HepG2 (cell line): ENCODE results near the gene SERTAD1. TPM values are rescaled to one million over a fixed set of nuclear protein-coding genes. Genes with fewer than 3 reads are reported as not detected.

Experiments
- HDAC1 ChIP-seq: sonication (generic); formaldehyde crosslinking; IDR thresholded peaks from 2 replicates; pipeline ENCODE4 v1.5.1; 2020; ENCODE audit warnings: mild to moderate bottlenecking, missing genetic modification reagents
- HHEX ChIP-seq: IDR thresholded peaks from 2 replicates; pipeline ENCODE4 v1.6.1; 2016; ENCODE audit warnings: control low read depth
- HNRNPL ChIP-seq: fragments of 200-400 bp; formaldehyde crosslinking; IDR thresholded peaks from 2 replicates; pipeline ENCODE4 v1.6.1; 2017; ENCODE audit warnings: mild to moderate bottlenecking, low read depth, low read length
- KLF6 ChIP-seq: IDR thresholded peaks from 2 replicates; pipeline ENCODE4 v1.8.0; 2016; ENCODE audit warnings: missing biosample characterization, missing genetic modification reagents
- MTA3 ChIP-seq: sonication (generic); formaldehyde crosslinking; IDR thresholded peaks from 2 replicates; pipeline ENCODE4 v1.4.0; 2020; ENCODE audit warnings: missing genetic modification reagents
- NCOA5 ChIP-seq: sonication (generic); formaldehyde crosslinking; IDR thresholded peaks from 2 replicates; pipeline ENCODE4 v1.4.0; 2020; ENCODE audit warnings: missing genetic modification reagents
- RBM22 ChIP-seq: fragments of 200-400 bp; formaldehyde crosslinking; optimal IDR thresholded peaks from 2 replicates; pipeline ENCODE3; 2017; ENCODE audit warnings: mild to moderate bottlenecking, low read length, moderate library complexity
- REST ChIP-seq, 2 experiments: IDR thresholded peaks; 2 replicates each; pipeline ENCODE4 v1.6.1; 2011 to 2012; ENCODE audit warnings: low read length in 2 of 2, borderline replicate concordance in 1 of 2, low read depth in 1 of 2, mild to moderate bottlenecking in 1 of 2, moderate library complexity in 1 of 2
- SMYD3 ChIP-seq: sonication (generic); formaldehyde crosslinking; IDR thresholded peaks from 2 replicates; pipeline ENCODE4 v1.8.1; 2023; ENCODE audit warnings: mild to moderate bottlenecking, missing genetic modification reagents
- SRSF9 ChIP-seq: fragments of 200-400 bp; formaldehyde crosslinking; IDR thresholded peaks from 2 replicates; pipeline ENCODE4 v1.6.1; 2018; ENCODE audit warnings: borderline replicate concordance, mild to moderate bottlenecking, low read depth, low read length; ENCODE audit not compliant: insufficient read depth, poor library complexity, severe bottlenecking
- TEF ChIP-seq: sonication (generic); formaldehyde crosslinking; IDR thresholded peaks from 2 replicates; pipeline ENCODE4 v1.5.0; 2020; ENCODE audit warnings: missing genetic modification reagents
- TIGD3 ChIP-seq: sonication (generic); formaldehyde crosslinking; IDR thresholded peaks from 2 replicates; pipeline ENCODE4 v1.5.1; 2020; ENCODE audit warnings: mild to moderate bottlenecking, missing genetic modification reagents, borderline replicate concordance
- ZBTB39 ChIP-seq: sonication (generic); formaldehyde crosslinking; IDR thresholded peaks from 2 replicates; pipeline ENCODE4 v1.5.0; 2020; ENCODE audit warnings: missing genetic modification reagents
- ZMAT3 ChIP-seq: sonication (generic); formaldehyde crosslinking; conservative IDR thresholded peaks from 2 replicates; pipeline ENCODE4 v1.7.0; 2021; ENCODE audit warnings: missing genetic modification reagents
- ZNF281 ChIP-seq: sonication (generic); formaldehyde crosslinking; IDR thresholded peaks from 2 replicates; pipeline ENCODE4 v1.4.0; 2020; ENCODE audit warnings: missing genetic modification reagents, borderline replicate concordance
- ZNF510 ChIP-seq: sonication (generic); formaldehyde crosslinking; IDR thresholded peaks from 2 replicates; pipeline ENCODE4 v1.4.0; 2020; ENCODE audit warnings: low read depth, mild to moderate bottlenecking, missing genetic modification reagents
- ZNF569 ChIP-seq: sonication (generic); formaldehyde crosslinking; IDR thresholded peaks from 2 replicates; pipeline ENCODE4 v1.5.0; 2020; ENCODE audit warnings: mild to moderate bottlenecking, missing genetic modification reagents, moderate library complexity, borderline replicate concordance
- ZNF724P ChIP-seq: sonication (generic); formaldehyde crosslinking; IDR thresholded peaks from 2 replicates; pipeline ENCODE4 v1.8.0; 2022; ENCODE audit warnings: missing genetic modification reagents, borderline replicate concordance
- ZNF777 ChIP-seq: sonication (generic); formaldehyde crosslinking; IDR thresholded peaks from 2 replicates; pipeline ENCODE4 v1.4.0; 2020; ENCODE audit warnings: missing genetic modification reagents
- ZSCAN22 ChIP-seq: sonication (generic); formaldehyde crosslinking; IDR thresholded peaks from 2 replicates; pipeline ENCODE4 v1.4.0; 2020; ENCODE audit warnings: mild to moderate bottlenecking, missing genetic modification reagents
- polyA plus RNA-seq, 8 experiments: library from polyadenylated mRNA; depleted of rRNA in 3 of 8; stranded (reverse) in 7 of 8; unstranded in 1 of 8; fragments of >200 nt; fragmentation: Illumina TruSeq in 4 of 8; extraction: Trizol in 4 of 8; gene quantifications; 2 replicates each; pipeline versions ENCODE4 v1.2.1 to v1.2.3, GENCODE V29; 2011 to 2016; ENCODE audit warnings: low read depth in 4 of 8, missing spikeins in 1 of 8, mixed read lengths in 1 of 8; ENCODE audit not compliant: insufficient read depth in 1 of 8
- total RNA-seq, 5 experiments: library from RNA; depleted of rRNA; stranded (reverse); fragments of >200 nt; fragmentation: Illumina TruSeq; extraction: Trizol; gene quantifications; 2 replicates each; pipeline ENCODE4 v1.2.3, GENCODE V29; 2016; ENCODE audit warnings: low read depth in 1 of 5

Gene SERTAD1
- total and polyA plus RNA-seq, 2 of the 13 experiments (the other 11 are each of a cell fraction or from before 2014, with no cell fraction given) = 4.3 to 4.5 TPM

- TF ChIP-seq REST (IDR thresholded peaks at IDR 0.05; ENCODE audit: borderline replicate concordance in 1 of 2, low read depth in 1 of 2, low read length in 2 of 2) = no peak
- TF ChIP-seq TEF = no peak
- no peak for TF ChIP-seq ZNF777
- peak; percentile 57; the same call in 1 of the 2 replicates for TF ChIP-seq HDAC1 (CRISPR knock-in tag)
- no peak for TF ChIP-seq ZMAT3 (CRISPR knock-in tag)
- no peak for TF ChIP-seq KLF6
- no peak for TF ChIP-seq HHEX (CRISPR knock-in tag)
- no peak for TF ChIP-seq TIGD3 (CRISPR knock-in tag)
- TF ChIP-seq ZSCAN22 (CRISPR knock-in tag) = no peak
- TF ChIP-seq ZBTB39 (CRISPR knock-in tag) = no peak
- TF ChIP-seq MTA3 (CRISPR knock-in tag) = no peak
- no peak for TF ChIP-seq RBM22
- TF ChIP-seq ZNF724P = no peak
- no peak for TF ChIP-seq SRSF9
- TF ChIP-seq HNRNPL = no peak
- no peak for TF ChIP-seq SMYD3 (CRISPR knock-in tag)
- no peak for TF ChIP-seq ZNF510
- TF ChIP-seq ZNF281 (CRISPR knock-in tag) = no peak
- TF ChIP-seq ZNF569 (CRISPR knock-in tag) = no peak
- no peak for TF ChIP-seq NCOA5
Observed at GRCh38 chr19:40461669-40462221, 36.0 kb upstream of the SERTAD1 start (continued).
